Activated T-helper 2 cell treated with anti-CD3 and anti-CD28 coated beads, Interferon-gamma antibody, Interleukin-2, Interleukin-4, amounts not matched to agents 10 μg/mL and 5 μg/mL and 100 μg/mL, durations not matched to agents 14 hours and 24 hours and 36 hours (primary cell): Measurements from ENCODE around the gene NPAP1. TPM values are rescaled to one million over a fixed set of nuclear protein-coding genes. Genes with fewer than 3 reads are reported as not detected.
"Not testable (repeated sequence)": the region's sequence is repeated elsewhere in the genome, so short reads cannot be mapped to it uniquely, and the experiment has no call there.

Experiments
- DNase-seq: peaks from one replicate; pipeline ENCODE4 v3.0.0; 2021; ENCODE audit warnings: low spot score
- H3K27ac Mint-ChIP-seq: one replicate; pipeline ENCODE4 v1.8.0; 2021; ENCODE audit warnings: mixed read lengths
- H3K27me3 Mint-ChIP-seq: one replicate; pipeline ENCODE4 v1.8.0; 2021; ENCODE audit warnings: low read depth, mixed read lengths
- H3K36me3 Mint-ChIP-seq: one replicate; pipeline ENCODE4 v1.8.0; 2021; ENCODE audit warnings: low read depth, mixed read lengths
- H3K4me1 Mint-ChIP-seq: one replicate; pipeline ENCODE4 v1.8.0; 2021; ENCODE audit warnings: low read depth, mixed read lengths
- H3K4me3 Mint-ChIP-seq: one replicate; pipeline ENCODE4 v1.8.0; 2021; ENCODE audit warnings: low read depth, mild to moderate bottlenecking, moderate library complexity, mixed read lengths
- H3K9me3 Mint-ChIP-seq: one replicate; pipeline ENCODE4 v1.8.0; 2021; ENCODE audit warnings: mixed read lengths
- intact Hi-C: fragments of 100-400 bp; cut with micrococcal nuclease; formaldehyde crosslinking; loops from one replicate; pipeline ENCODE4 v1.15.1; 2023
- total RNA-seq: library from RNA; stranded (reverse); gene quantifications from 2 replicates; pipeline ENCODE4 v1.2.3, GENCODE V29; 2022

The NPAP1 gene, protein sequence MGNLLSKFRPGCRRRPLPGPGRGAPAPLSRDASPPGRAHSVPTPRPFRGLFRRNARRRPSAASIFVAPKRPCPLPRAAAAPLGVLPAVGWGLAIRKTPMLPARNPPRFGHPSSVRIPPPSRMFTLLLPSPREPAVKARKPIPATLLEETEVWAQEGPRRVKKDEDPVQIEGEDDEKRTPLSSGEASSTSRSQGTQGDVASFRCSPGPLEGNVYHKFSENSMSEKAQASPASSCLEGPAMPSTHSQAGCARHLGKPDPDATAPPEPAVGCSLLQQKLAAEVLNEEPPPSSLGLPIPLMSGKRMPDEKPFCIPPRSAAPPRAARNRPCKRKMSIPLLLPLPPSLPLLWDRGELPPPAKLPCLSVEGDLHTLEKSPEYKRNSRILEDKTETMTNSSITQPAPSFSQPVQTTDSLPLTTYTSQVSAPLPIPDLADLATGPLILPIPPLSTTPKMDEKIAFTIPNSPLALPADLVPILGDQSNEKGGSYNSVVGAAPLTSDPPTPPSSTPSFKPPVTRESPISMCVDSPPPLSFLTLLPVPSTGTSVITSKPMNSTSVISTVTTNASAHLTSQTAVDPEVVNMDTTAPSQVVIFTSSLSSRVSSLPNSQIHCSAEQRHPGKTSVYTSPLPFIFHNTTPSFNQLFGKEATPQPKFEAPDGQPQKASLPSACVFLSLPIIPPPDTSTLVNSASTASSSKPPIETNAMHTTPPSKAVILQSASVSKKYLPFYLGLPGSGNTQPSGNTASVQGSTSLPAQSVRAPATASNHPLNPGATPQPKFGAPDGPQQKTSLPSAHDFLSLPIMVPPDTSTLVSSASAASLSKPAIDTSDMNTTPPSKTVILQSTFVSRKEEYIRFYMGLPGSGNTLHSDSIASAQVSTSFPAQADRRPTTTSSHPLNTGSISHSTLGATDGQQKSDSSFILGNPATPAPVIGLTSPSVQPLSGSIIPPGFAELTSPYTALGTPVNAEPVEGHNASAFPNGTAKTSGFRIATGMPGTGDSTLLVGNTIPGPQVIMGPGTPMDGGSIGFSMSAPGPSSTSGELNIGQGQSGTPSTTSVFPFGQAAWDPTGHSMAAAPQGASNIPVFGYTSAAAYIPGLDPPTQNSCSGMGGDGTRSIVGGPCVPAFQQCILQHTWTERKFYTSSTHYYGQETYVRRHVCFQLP
- not detected in 2 replicates for total RNA-seq

GRCh38 chr15:24675332-24676144 is at the start of gene NPAP1:
TSS of gene NPAP1 (plus strand) at chr15:24675775. CDS start at chr15:24675868, 93 bp downstream.
- intact Hi-C loops, result no loop called here
- Mint-ChIP-seq H3K4me3 (no peak within 1 kb of the TSS), H3K27ac (no peak within 1 kb of the TSS), H3K4me1 (no peaks in the 10 kb centered on the region), H3K27me3 (no peaks in the 10 kb centered on the region), H3K9me3 (peaks cover 52% of the 10 kb centered on the region), H3K36me3 (no peaks in the 10 kb centered on the region)
- no peak for DNase-seq

GRCh38 chr15:24627443-24627842 is 48.1 kb upstream of the NPAP1 start:
- intact Hi-C loops, result no loop called here
- Mint-ChIP-seq H3K27me3 (no peaks in the 10 kb centered on the region), H3K4me1 (no peaks in the 10 kb centered on the region), H3K27ac (no peak overlapping the region), H3K36me3 (no peaks in the 10 kb centered on the region), H3K9me3 (peaks cover 55% of the 10 kb centered on the region), H3K4me3 (no peak overlapping the region)
- DNase-seq, result no peak

- intact Hi-C loops, result no loop called here
- peaks cover 56% of the 10 kb centered on the region for H3K9me3 Mint-ChIP-seq
- no peak for DNase-seq
- H3K36me3 Mint-ChIP-seq, result no peaks in the 10 kb centered on the region
- H3K4me3 Mint-ChIP-seq, result no peak overlapping the region
- no peaks in the 10 kb centered on the region for H3K4me1 Mint-ChIP-seq
- no peak overlapping the region for H3K27ac Mint-ChIP-seq
- no peaks in the 10 kb centered on the region for H3K27me3 Mint-ChIP-seq
Measured at GRCh38 chr15:24633082-24633481, 42.5 kb upstream of the NPAP1 start.

GRCh38 chr15:24639412-24639811 is 36.2 kb upstream of the NPAP1 start:
- DNase-seq, H3K27ac Mint-ChIP-seq, H3K27me3 Mint-ChIP-seq, H3K4me1 Mint-ChIP-seq, intact Hi-C loops, H3K36me3 Mint-ChIP-seq, H3K4me3 Mint-ChIP-seq: not testable (repeated sequence)
- peaks cover 61% of the 10 kb centered on the region for H3K9me3 Mint-ChIP-seq

GRCh38 chr15:24645627-24646026 is 29.9 kb upstream of the NPAP1 start:
- intact Hi-C loops, result no loop called here
- Mint-ChIP-seq H3K27ac (no peak overlapping the region), H3K4me3 (no peak overlapping the region), H3K36me3 (no peaks in the 10 kb centered on the region), H3K9me3 (peaks cover 63% of the 10 kb centered on the region), H3K27me3 (no peaks in the 10 kb centered on the region), H3K4me1 (no peaks in the 10 kb centered on the region)
- no peak for DNase-seq

GRCh38 chr15:24659622-24660021 is 16.0 kb upstream of the NPAP1 start:
- Mint-ChIP-seq H3K4me1 (no peaks in the 10 kb centered on the region), H3K36me3 (no peaks in the 10 kb centered on the region), H3K9me3 (peaks cover 69% of the 10 kb centered on the region), H3K27ac (no peak overlapping the region), H3K4me3 (no peak overlapping the region), H3K27me3 (no peaks in the 10 kb centered on the region)
- intact Hi-C loops, result no loop called here
- no peak for DNase-seq

- no peak overlapping the region for H3K27ac Mint-ChIP-seq
- H3K4me3 Mint-ChIP-seq, result no peak overlapping the region
- H3K9me3 Mint-ChIP-seq, result peaks cover 64% of the 10 kb centered on the region
- intact Hi-C loops, result no loop called here
- no peaks in the 10 kb centered on the region for H3K27me3 Mint-ChIP-seq
- H3K36me3 Mint-ChIP-seq, result no peaks in the 10 kb centered on the region
- H3K4me1 Mint-ChIP-seq, result no peaks in the 10 kb centered on the region
- no peak for DNase-seq
Measured at GRCh38 chr15:24662991-24663390, 12.6 kb upstream of the NPAP1 start.

DNA sequence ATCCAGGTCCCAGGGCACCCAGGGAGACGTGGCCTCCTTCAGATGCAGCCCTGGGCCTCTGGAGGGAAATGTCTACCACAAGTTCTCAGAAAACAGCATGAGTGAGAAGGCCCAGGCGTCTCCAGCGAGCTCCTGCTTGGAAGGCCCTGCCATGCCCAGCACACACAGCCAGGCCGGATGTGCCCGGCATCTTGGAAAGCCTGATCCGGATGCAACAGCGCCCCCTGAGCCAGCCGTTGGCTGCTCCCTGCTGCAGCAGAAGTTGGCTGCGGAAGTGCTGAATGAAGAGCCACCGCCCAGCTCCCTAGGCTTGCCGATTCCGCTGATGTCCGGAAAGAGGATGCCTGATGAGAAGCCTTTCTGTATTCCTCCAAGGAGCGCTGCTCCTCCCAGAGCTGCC is 856 bp downstream of the NPAP1 start:
- no peaks in the 10 kb centered on the region for H3K36me3 Mint-ChIP-seq
- H3K9me3 Mint-ChIP-seq, result peaks cover 54% of the 10 kb centered on the region
- no peak overlapping the region for H3K27ac Mint-ChIP-seq
- no peaks in the 10 kb centered on the region for H3K27me3 Mint-ChIP-seq
- no peaks in the 10 kb centered on the region for H3K4me1 Mint-ChIP-seq
- no peak overlapping the region for H3K4me3 Mint-ChIP-seq
- intact Hi-C loops, result no loop called here
- DNase-seq, result no peak

- Mint-ChIP-seq H3K27ac (no peak overlapping the region), H3K9me3 (peaks cover 56% of the 10 kb centered on the region), H3K4me1 (no peaks in the 10 kb centered on the region), H3K4me3 (no peak overlapping the region), H3K27me3 (no peaks in the 10 kb centered on the region), H3K36me3 (no peaks in the 10 kb centered on the region)
- no peak for DNase-seq
- intact Hi-C loops, result no loop called here
Measured at GRCh38 chr15:24678485-24678884, 2.9 kb downstream of the NPAP1 start.

GRCh38 chr15:24682002-24682401 is 6.4 kb downstream of the NPAP1 start:
- Mint-ChIP-seq H3K27ac (no peak overlapping the region), H3K9me3 (peaks cover 56% of the 10 kb centered on the region), H3K4me3 (no peak overlapping the region), H3K4me1 (no peaks in the 10 kb centered on the region), H3K27me3 (no peaks in the 10 kb centered on the region), H3K36me3 (no peaks in the 10 kb centered on the region)
- DNase-seq, result no peak
- intact Hi-C loops, result no loop called here

DNA sequence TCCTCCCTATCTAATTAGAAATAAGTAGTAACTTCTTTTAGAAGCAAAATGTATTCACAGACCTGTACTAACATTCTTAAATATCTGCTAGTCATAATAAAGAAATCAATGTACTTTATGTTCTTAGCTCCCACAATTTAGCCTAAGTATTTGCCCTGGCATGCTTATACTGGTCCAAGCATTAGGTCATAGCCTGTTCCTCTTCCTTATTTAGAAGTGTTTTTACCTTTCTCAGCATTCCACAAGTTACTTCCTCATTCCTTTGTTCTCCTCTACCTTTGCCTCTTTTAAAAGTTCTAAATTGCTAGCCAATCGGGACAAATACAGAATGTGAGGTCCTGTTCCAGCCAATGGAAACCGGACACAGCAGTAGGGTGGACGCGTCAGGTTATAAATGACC is 7.3 kb downstream of the NPAP1 start:
- peaks cover 47% of the 10 kb centered on the region for H3K9me3 Mint-ChIP-seq
- H3K36me3 Mint-ChIP-seq, DNase-seq, H3K4me3 Mint-ChIP-seq, H3K4me1 Mint-ChIP-seq, H3K27ac Mint-ChIP-seq, intact Hi-C loops, H3K27me3 Mint-ChIP-seq: not testable (repeated sequence)

GRCh38 chr15:24683736-24684135 is 8.2 kb downstream of the NPAP1 start:
- Mint-ChIP-seq H3K4me1 (no peaks in the 10 kb centered on the region), H3K4me3 (no peak overlapping the region)
- intact Hi-C loops, result no loop called here

More at GRCh38 chr15:24683736-24684135, 8.2 kb downstream of the NPAP1 start:
- no peak for DNase-seq
- H3K36me3 Mint-ChIP-seq, result no peaks in the 10 kb centered on the region
- no peak overlapping the region for H3K27ac Mint-ChIP-seq
- H3K9me3 Mint-ChIP-seq, result peaks cover 41% of the 10 kb centered on the region
- no peaks in the 10 kb centered on the region for H3K27me3 Mint-ChIP-seq
